ENCODE measurements around the gene GGT6.

GGT6 gene

GRCh38 chr17:4542726-4543191, 17.6 kb downstream of the GGT6 start:
- H3K4me3 ChIP-seq (ENCODE audit: low read depth, low read length): no peak overlapping the region
- H3K9me3 ChIP-seq (ENCODE audit: control insufficient read depth, insufficient read depth, low read length): no peaks in the 10 kb centered on the region
- H3K27me3 ChIP-seq (ENCODE audit: control insufficient read depth, insufficient read depth, low read length): no peaks in the 10 kb centered on the region
- no peak overlapping the region for H3K9ac ChIP-seq (ENCODE audit: low read depth, low read length)
- peaks cover 96% of the 10 kb centered on the region for H3K36me3 ChIP-seq (ENCODE audit: control insufficient read depth, insufficient read depth, low read length)
- no peak overlapping the region for H3K27ac ChIP-seq (ENCODE audit: low read depth, low read length)
- H3K4me1 ChIP-seq (ENCODE audit: control insufficient read depth, insufficient read depth, low read length): no peaks in the 10 kb centered on the region

DNA sequence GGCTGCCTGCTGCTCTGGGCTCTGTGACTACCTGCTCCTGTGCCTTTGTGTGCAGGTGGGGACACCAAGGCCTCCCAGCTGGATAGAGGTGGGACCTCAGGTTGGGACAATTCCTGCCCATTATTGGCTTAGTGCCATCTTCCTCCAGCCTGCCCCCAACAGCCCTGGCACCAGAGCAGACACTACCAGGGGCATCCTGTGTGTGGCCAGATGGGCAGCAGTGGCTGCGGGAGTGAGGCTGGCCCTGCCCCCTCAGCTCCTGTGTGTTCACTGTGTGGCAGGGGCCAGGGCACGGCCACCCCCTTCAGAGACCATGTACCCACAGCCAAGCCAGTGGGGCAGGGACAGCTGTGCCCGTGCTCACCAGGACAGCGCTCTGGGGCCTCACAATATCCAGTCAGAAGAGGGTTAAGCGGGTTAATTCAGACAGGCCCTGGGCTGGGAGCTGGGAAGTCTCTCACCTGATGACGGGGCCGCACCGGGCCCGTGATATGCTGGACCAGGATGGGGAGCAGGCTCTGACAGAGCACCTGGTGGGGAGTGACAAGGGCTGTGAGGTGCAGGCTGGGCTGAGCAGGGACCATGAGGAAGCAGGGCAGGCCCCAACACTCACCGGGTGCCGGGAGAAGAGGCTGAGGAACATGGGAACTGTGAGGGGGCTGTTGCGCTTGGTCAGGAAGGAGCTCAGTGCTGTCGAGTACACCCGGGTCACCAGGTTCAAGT, 18.2 kb downstream of the GGT6 start:
- no peaks in the 10 kb centered on the region for H3K27me3 ChIP-seq (ENCODE audit: control insufficient read depth, insufficient read depth, low read length)
- no peaks in the 10 kb centered on the region for H3K9me3 ChIP-seq (ENCODE audit: control insufficient read depth, insufficient read depth, low read length)
- H3K27ac ChIP-seq (ENCODE audit: low read depth, low read length): no peak overlapping the region
- H3K4me1 ChIP-seq (ENCODE audit: control insufficient read depth, insufficient read depth, low read length): no peaks in the 10 kb centered on the region
- peaks cover 95% of the 10 kb centered on the region for H3K36me3 ChIP-seq (ENCODE audit: control insufficient read depth, insufficient read depth, low read length)
- no peak overlapping the region for H3K4me3 ChIP-seq (ENCODE audit: low read depth, low read length)
- H3K9ac ChIP-seq (ENCODE audit: low read depth, low read length): no peak overlapping the region

- peaks cover 88% of the 10 kb centered on the region for H3K36me3 ChIP-seq (ENCODE audit: control insufficient read depth, insufficient read depth, low read length)
- no peaks in the 10 kb centered on the region for H3K9me3 ChIP-seq (ENCODE audit: control insufficient read depth, insufficient read depth, low read length)
Measured at GRCh38 chr17:4541328-4542002, 18.9 kb downstream of the GGT6 start.

GRCh38 chr17:4540687-4541327, 19.6 kb downstream of the GGT6 start:
- Histone ChIP-seq H3K36me3 (ENCODE audit: control insufficient read depth, insufficient read depth, low read length) (peaks cover 81% of the 10 kb centered on the region), H3K27ac (ENCODE audit: low read depth, low read length) (no peak overlapping the region), H3K27me3 (ENCODE audit: control insufficient read depth, insufficient read depth, low read length) (no peaks in the 10 kb centered on the region), H3K4me3 (ENCODE audit: low read depth, low read length) (no peak overlapping the region), H3K4me1 (ENCODE audit: control insufficient read depth, insufficient read depth, low read length) (peaks cover 10% of the 10 kb centered on the region; the same call in 1 of the 2 replicates), H3K9ac (ENCODE audit: low read depth, low read length) (no peak overlapping the region), H3K9me3 (ENCODE audit: control insufficient read depth, insufficient read depth, low read length) (no peaks in the 10 kb centered on the region)

More at GRCh38 chr17:4541328-4542002, 18.9 kb downstream of the GGT6 start:
- Histone ChIP-seq H3K27me3 (ENCODE audit: control insufficient read depth, insufficient read depth, low read length) (no peaks in the 10 kb centered on the region), H3K27ac (ENCODE audit: low read depth, low read length) (no peak overlapping the region), H3K4me1 (ENCODE audit: control insufficient read depth, insufficient read depth, low read length) (peaks cover 6% of the 10 kb centered on the region; the same call in 1 of the 2 replicates), H3K9ac (ENCODE audit: low read depth, low read length) (no peak overlapping the region), H3K4me3 (ENCODE audit: low read depth, low read length) (no peak overlapping the region)

- Histone ChIP-seq H3K27me3 (ENCODE audit: control insufficient read depth, insufficient read depth, low read length) (no peaks in the 10 kb centered on the region), H3K9ac (ENCODE audit: low read depth, low read length) (no peak overlapping the region), H3K4me1 (ENCODE audit: control insufficient read depth, insufficient read depth, low read length) (peaks cover 14% of the 10 kb centered on the region), H3K27ac (ENCODE audit: low read depth, low read length) (no peak overlapping the region), H3K36me3 (ENCODE audit: control insufficient read depth, insufficient read depth, low read length) (peaks cover 76% of the 10 kb centered on the region), H3K9me3 (ENCODE audit: control insufficient read depth, insufficient read depth, low read length) (no peaks in the 10 kb centered on the region), H3K4me3 (ENCODE audit: low read depth, low read length) (no peak overlapping the region)
Measured at GRCh38 chr17:4540224-4540651, 20.1 kb downstream of the GGT6 start.

DNA sequence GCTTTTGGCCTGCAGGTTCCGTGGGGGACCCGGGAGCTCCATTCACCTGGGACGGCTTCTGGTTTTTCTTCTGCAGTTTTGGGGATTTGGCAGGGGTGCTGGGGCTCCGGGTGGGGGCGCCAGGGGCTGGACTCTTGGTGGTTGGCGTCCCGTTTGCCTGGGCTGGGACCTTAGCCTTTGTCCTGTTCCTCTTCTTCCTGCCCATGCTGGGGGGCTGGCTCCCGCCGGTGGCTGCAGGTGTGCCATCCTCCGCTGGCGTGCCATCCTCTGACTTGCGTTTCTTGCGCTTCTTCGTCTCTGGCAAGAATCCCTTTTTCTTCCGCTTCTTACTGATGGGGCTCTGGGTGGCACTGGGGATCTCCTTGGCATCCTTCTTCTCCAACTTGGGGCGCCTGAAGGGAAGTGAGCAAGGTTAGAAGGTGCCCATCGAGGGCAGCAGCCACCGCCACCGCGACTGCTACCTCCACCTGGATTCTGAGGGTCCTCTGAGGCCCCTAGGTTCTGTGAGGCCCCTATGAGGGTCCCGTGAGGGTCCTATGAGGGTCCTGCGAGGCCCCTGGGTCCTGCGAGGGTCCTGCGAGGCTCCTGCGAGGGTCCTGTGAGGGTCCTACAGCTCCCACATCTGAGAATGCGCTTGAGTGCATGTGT, 20.7 kb downstream of the GGT6 start:
- Histone ChIP-seq H3K27ac (ENCODE audit: low read depth, low read length) (no peak overlapping the region), H3K4me1 (ENCODE audit: control insufficient read depth, insufficient read depth, low read length) (peaks cover 15% of the 10 kb centered on the region), H3K9ac (ENCODE audit: low read depth, low read length) (no peak overlapping the region), H3K27me3 (ENCODE audit: control insufficient read depth, insufficient read depth, low read length) (no peaks in the 10 kb centered on the region; the same call in 1 of the 2 replicates), H3K36me3 (ENCODE audit: control insufficient read depth, insufficient read depth, low read length) (peaks cover 72% of the 10 kb centered on the region), H3K4me3 (ENCODE audit: low read depth, low read length) (no peak overlapping the region), H3K9me3 (ENCODE audit: control insufficient read depth, insufficient read depth, low read length) (no peaks in the 10 kb centered on the region)

DNA sequence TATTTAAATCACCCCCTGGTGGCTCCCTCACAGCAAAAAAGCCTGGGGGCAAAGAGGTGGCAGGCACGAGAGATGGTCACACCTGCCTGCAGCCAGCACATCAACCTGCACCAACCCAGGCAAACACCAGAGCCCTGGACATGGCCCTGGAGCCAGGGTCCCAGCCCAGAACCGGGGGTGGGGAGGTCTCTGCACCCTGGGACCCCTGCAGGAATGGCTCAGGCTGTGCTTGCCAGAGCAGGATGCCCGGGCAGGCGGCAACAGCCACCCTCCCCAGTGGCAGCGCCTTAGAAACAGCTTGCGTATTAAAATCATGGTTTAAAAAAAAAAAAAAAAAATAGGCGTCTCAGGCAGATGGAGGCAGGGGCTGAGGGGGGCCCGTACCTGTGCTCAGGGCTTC, 21.4 kb downstream of the GGT6 start:
- Histone ChIP-seq H3K36me3 (ENCODE audit: control insufficient read depth, insufficient read depth, low read length) (peaks cover 67% of the 10 kb centered on the region), H3K4me1 (ENCODE audit: control insufficient read depth, insufficient read depth, low read length) (peaks cover 15% of the 10 kb centered on the region)

GRCh38 chr17:4538236-4539002, 22.0 kb downstream of the GGT6 start:
- peaks cover 11% of the 10 kb centered on the region; the same call in 1 of the 2 replicates for H3K27me3 ChIP-seq (ENCODE audit: control insufficient read depth, insufficient read depth, low read length)
- no peak overlapping the region for H3K27ac ChIP-seq (ENCODE audit: low read depth, low read length)
- peaks cover 61% of the 10 kb centered on the region for H3K36me3 ChIP-seq (ENCODE audit: control insufficient read depth, insufficient read depth, low read length)
- no peak overlapping the region for H3K4me3 ChIP-seq (ENCODE audit: low read depth, low read length)
- H3K9me3 ChIP-seq (ENCODE audit: control insufficient read depth, insufficient read depth, low read length): no peaks in the 10 kb centered on the region
- H3K9ac ChIP-seq (ENCODE audit: low read depth, low read length): no peak overlapping the region
- peaks cover 15% of the 10 kb centered on the region for H3K4me1 ChIP-seq (ENCODE audit: control insufficient read depth, insufficient read depth, low read length)

More for the DNA sequence above, 21.4 kb downstream of the GGT6 start:
- Histone ChIP-seq H3K9me3 (ENCODE audit: control insufficient read depth, insufficient read depth, low read length) (no peaks in the 10 kb centered on the region), H3K9ac (ENCODE audit: low read depth, low read length) (no peak overlapping the region), H3K27ac (ENCODE audit: low read depth, low read length) (no peak overlapping the region), H3K27me3 (ENCODE audit: control insufficient read depth, insufficient read depth, low read length) (peaks cover 5% of the 10 kb centered on the region; the same call in 1 of the 2 replicates), H3K4me3 (ENCODE audit: low read depth, low read length) (no peak overlapping the region)

GRCh38 chr17:4537451-4538235, 22.7 kb downstream of the GGT6 start:
- Histone ChIP-seq H3K36me3 (ENCODE audit: control insufficient read depth, insufficient read depth, low read length) (peaks cover 53% of the 10 kb centered on the region), H3K4me3 (ENCODE audit: low read depth, low read length) (no peak overlapping the region), H3K4me1 (ENCODE audit: control insufficient read depth, insufficient read depth, low read length) (peaks cover 15% of the 10 kb centered on the region), H3K9me3 (ENCODE audit: control insufficient read depth, insufficient read depth, low read length) (no peaks in the 10 kb centered on the region), H3K27ac (ENCODE audit: low read depth, low read length) (no peak overlapping the region), H3K9ac (ENCODE audit: low read depth, low read length) (no peak overlapping the region), H3K27me3 (ENCODE audit: control insufficient read depth, insufficient read depth, low read length) (peaks cover 19% of the 10 kb centered on the region; the same call in 1 of the 2 replicates)

All from HUES48 (cell line).